Limb (tissue), 2 donors: Measurements from ENCODE around the gene CHPT1.
"Not testable (repeated sequence)": the region's sequence is repeated elsewhere in the genome, so short reads cannot be mapped to it uniquely, and the experiment has no call there.

ENCODE experiments used
- DNase-seq, 2 donors: peaks; one replicate each; pipeline ENCODE4 v3.0.0-alpha.2; 2016; ENCODE audit errors: extremely low spot score in 2 of 2

CHPT1 gene

GRCh38 chr12:101719566-101719965 lies 22.1 kb downstream of the CHPT1 start:
- DNase-seq: no peak

GRCh38 chr12:101720118-101720517 lies 22.7 kb downstream of the CHPT1 start:
- no peak for DNase-seq

DNA sequence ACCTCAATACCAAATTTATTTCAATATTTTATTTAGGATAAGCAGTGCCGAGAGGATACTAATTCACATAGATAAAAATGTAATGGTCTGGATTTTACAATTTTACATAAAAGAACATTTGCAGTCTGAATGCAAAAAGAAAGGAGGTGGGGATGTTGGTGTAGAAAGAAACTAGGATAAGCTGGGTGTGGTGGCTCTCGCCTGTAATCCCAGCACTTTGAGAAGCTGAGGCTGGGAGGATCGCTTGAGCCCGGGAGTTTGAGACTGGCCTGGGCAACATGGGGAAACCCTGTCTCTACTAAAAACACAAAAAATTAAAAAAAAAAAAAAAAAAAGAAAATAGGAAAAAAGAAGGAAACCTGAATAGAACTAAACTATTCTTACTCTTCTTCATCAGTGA lies 25.0 kb downstream of the CHPT1 start:
- DNase-seq: no peak

DNA sequence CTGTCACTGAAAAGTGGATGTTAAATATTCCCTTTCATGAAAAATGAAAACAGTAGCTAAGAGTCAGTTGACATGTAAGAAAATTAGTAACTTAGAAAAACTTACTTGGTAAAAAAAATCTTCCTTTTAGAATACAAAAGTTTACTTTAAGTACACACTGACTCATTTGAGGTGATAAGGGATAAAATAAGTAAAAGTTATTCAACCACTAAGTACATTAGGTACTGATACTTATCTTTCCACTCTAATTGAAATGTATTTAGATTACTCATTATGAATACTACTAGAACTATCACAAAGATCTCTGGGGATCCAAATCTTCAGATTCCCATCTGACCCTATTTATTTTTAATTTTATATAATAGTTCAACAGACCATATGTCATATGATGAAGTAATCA lies 29.7 kb downstream of the CHPT1 start:
- no peak for DNase-seq

DNA sequence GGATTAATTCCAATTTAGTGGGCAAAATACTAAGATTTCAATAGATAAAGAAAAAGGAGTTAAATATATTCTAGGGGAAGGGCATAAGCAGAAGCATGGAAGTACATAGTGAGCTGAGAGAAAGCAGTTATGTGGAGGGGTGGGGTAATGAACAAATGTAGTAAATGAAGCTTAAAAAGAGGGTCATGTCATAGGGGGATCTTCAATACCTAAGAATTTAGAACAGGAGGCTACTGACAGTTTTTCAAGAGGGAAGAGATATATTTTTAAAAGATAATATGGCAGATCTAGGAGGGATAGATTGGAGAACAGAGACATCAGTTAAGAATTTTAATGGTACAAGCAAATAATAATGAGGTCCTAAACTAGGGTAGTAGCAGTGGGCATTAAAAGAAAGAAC lies 32.4 kb downstream of the CHPT1 start:
- DNase-seq: no peak

DNA sequence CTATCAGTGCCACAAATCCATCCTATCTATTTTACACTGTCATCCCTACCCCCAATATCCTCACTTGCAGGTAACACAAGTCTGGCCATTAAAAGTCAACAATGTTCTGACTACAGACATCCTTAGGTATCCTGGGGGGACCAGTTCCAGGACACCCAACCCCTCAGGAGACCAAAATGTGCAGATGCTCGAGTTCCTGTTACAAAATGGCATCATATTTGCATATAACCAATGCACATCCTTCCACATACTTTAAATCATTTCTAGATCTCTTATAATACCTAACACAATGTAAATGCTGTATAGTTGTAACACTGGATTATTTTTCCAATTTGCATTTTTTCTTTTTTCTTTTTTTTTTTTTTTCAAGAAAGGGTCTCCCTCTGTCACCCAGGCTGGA lies 34.9 kb downstream of the CHPT1 start:
- no peak for DNase-seq

DNA sequence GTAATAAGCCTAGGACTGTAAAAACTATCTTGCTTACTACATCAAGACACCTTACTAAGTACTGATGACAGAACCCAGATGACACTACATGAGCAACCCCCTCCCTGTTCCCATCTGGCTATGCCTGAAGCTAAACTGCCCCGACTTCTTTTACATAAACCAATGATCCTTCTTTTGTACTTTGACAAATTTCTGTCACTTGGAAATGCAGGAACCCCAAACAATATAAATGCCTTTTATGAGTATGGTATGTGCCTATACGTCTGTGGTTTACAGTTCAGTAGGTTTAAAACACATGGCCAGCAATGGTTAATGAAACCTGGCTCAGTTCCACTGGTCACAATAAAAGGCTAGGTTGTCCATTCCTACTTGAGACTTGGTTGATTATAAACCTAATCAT lies 35.7 kb downstream of the CHPT1 start:
- DNase-seq: no peak

- not testable (repeated sequence) for DNase-seq
Measured at GRCh38 chr12:101734482-101734881, 37.0 kb downstream of the CHPT1 start.

- no peak for DNase-seq
Measured at GRCh38 chr12:101737476-101737875, 40.0 kb downstream of the CHPT1 start.

- no peak for DNase-seq
Measured at GRCh38 chr12:101738920-101739665, 41.7 kb downstream of the CHPT1 start, which contains the start of gene SYCP3. Gene SYCP3 (minus strand): TSS chr12:101739462. CDS start chr12:101737935, 1,527 bp downstream.

DNA sequence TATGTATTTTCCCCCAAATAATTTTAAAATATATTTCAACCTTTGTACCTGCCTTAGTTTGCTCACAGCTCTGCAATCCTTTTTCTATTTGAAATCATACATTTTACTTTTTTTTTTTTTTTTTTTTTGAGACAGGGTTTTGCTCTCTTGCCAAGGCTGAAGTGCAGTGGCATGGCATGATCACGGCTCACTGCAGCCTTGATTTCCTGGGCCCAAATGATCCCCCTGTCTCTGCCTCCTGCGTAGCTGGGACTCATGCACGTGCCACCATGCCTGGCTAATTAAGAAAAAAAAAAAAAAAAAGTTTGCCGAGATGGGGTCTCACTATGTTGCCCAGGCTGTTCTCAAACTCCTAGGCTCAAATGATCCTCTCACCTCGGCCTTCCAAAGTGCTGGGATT lies 43.1 kb downstream of the CHPT1 start:
- DNase-seq: no peak

GRCh38 chr12:101740980-101741379 lies 43.5 kb downstream of the CHPT1 start:
- no peak for DNase-seq

DNA sequence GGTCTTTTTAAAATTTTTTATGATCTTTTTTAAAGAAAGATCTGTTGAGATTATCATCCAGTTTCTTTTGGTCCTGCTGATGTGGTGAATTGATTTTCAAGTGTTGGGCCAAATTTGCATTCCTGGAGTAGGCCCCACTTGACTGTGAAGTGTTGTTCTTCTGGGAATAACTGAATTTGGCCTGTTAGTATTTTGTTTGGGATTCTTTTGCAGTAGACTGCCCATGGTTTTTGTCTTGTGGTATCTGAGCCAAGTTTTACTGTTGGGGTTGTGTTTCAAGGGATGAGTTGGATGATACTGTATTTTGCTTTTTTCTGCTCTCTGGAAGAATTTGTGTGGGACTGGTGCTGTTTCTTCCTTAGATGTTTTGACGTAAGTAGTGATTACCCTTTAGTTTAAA lies 45.8 kb downstream of the CHPT1 start:
- peak in 1 of 2 donors; percentile 5 for DNase-seq

DNA sequence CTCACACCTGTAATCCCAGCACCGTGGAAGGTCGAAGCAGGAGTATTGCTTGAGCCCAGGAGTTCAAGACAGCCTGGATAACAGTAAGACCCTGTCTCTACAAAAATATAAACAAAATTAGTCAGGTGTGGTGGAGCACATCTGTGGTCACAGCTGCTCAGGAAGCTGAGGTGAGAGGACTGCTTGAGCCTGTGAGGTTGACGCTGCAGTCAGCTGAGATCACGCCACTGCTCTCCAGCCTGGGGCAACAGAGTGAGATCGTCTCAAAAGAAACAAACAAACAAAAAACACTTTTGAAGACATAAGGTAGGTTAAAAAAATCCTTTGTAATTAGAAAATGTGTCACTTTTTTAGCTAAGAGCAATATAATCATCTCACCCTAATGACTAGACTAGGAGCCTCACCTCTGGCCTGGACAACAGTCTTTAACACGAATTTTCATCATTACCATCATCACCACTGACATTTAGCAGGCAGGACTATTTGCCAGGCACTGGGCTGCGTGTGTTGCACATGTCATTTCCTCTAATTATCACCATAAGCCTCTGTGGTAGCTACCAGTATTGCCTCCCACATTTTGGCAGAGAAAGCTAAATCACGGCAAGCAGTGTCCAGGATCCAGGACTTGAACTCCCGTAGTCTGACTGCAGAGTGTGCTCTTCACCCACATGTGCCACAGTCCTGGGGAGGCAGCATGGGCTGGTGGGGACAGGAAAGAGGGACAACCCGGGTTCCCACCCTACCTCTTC lies 46.5 kb downstream of the CHPT1 start:
- DNase-seq: no peak

DNA sequence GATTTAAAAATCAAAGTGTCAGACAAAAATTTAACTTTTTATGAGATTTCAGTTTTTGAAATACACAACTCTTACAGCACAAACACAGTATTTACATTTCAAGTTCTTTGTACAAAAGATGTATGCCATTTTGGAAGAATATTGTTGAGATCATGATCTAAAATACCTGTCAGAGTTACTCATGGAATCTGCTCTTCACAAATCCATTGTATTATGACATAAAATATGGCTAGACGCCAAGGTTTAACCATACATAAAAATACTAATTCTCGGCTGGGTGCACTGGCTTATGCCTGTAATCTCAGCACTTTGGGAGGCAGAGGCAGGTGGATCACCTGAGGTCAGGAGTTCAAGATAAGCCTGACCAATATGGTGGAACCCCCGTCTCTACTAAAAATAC lies 48.0 kb downstream of the CHPT1 start:
- no peak for DNase-seq

DNA sequence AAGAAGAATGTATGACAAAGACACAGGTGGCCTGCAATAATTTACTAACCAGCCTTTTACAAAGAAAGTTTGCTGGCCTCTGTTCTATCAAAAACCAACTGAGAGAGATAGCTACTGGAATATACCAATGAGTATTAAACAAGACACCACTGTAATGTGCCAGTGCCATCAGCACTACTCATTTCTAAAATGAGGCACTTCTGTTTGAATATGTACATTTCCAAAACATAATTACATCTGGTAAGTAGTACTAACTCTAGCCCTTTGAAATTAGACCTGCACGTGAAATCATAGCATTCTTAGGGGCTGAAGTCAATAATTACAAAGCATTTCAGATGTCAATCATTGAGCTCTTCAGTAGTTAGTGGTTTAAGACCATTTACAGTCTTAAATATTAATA lies 48.8 kb downstream of the CHPT1 start:
- DNase-seq: no peak

DNA sequence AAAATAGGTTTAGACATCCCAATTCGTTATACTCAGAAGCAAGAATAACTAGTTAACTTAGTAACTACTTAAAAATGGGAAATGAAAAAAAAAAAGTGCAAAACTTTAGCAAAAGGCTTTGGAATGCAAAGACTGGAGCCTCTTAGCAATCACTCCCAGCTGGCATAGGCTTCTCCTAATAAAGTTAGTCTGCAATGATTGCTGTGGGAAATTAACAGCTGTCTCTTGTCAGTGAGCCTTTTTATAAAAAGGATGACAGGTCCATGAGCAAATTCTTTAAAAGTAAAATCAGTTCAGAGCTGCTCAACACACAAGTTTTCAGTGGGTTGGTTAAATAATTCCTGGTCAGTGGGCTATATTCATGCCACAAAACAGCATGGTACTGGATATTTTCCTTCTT lies 49.2 kb downstream of the CHPT1 start:
- no peak for DNase-seq

DNA sequence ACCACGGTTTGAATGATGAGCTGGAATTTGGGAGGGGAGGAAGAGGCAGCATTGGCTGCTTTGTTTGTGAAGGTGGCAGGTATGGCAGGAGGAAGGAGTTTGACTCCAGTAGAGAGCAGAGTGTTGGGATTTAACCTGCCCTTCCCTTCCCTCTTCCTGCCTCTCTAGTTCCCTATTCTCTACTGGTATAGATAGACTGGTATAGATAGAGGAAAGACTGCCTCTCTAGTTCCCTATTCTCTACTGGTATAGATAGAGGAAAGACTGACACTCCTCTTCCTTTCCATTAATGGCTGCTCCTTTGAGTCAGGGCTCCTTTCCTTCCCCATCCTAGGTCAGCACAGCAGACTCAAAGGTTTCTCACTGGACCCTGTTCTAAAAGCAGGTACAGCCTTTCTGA lies 50.3 kb downstream of the CHPT1 start:
- no peak for DNase-seq

DNA sequence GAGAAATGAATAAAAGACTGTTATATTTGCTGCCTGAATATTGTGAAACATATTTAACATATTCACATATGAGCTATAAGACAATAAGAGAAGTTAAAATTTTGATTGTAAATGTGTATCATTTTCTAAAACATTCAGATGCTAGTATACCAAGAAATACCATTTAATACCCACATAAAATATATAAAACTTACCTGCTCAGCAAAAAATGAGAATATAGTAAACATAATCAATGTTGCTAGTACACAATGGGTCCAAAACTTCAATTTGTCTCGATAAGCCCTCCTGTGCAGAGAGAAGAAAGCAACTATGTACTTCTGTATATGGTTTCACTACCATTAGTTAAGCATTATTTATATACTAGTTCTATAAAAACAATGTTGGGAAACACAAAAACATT lies 51.5 kb downstream of the CHPT1 start:
- no peak for DNase-seq

DNA sequence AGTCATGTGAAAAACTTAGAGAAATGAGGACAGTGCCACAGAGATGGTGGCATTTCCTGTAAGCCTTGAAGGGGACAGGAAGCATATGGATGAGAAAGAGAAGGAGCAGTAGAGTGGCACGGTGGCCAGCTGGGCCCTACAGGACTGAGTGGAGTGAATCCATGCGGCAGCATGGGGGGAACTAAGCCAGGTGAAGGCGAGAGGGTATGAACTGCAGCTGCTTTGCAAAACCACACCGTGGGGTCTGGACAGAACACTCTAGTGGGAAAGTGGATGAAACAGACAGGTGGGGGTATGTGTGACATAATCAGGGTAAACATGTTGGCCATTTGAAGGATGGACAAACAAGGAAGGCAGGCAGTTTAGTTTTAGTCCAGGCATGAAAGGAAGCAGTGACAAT lies 52.2 kb downstream of the CHPT1 start:
- DNase-seq: no peak

GRCh38 chr12:101750152-101750551 lies 52.7 kb downstream of the CHPT1 start:
- DNase-seq: no peak

- DNase-seq: peak in 1 of 2 donors; percentile 15
Measured at GRCh38 chr12:101759396-101760047, 62.1 kb downstream of the CHPT1 start.
